Measurements from ENCODE around the gene MYH8.

MYH8 gene

DNA sequence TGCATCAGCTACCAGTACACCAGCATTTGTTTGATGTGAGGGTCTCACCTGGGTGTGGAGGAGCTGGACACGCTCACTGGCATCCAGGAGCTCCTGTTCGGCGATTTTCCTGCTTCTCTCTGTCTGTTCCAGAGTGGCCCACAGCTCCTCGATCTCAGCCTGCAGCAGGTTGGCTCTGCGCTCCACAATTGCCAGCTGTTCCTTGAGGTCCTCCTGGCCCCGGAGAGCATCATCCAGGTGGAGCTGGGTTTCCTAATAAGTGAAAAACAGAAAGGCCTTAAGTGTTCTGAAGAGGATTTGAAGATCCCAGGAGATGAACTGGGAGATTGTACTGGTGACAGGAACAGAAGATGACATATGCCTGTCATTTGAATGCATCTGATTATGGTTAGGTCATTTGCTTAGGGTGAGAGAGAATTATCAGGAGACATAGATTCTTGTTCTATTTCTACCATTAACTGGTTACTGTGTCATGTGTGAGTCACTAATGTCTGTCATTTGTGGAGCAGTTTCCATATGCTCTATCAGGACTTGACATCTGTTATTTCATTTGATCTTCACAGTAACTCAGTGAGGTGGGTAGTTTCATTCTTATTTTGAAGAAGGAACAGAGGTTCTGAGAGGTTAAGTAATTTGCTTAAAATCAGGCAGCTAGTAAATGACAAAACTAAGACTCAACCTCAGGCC is 27.4 kb downstream of the MYH8 start:
- H3K4me3 ChIP-seq (ENCODE audit: low read depth, low read length): no peak overlapping the region
- no peak for DNase-seq (ENCODE audit: low read depth)
- no peak for TF ChIP-seq CTCF (IDR thresholded peaks at IDR 0.05; ENCODE audit: control insufficient read depth, extremely low read depth, insufficient read depth)

GRCh38 chr17:10392880-10393279 is 28.9 kb downstream of the MYH8 start:
- no peak for TF ChIP-seq CTCF (IDR thresholded peaks at IDR 0.05; ENCODE audit: control insufficient read depth, extremely low read depth, insufficient read depth)
- H3K4me3 ChIP-seq (ENCODE audit: low read depth, low read length): no peak overlapping the region
- no peak for DNase-seq (ENCODE audit: low read depth)

- no peak for TF ChIP-seq CTCF (IDR thresholded peaks at IDR 0.05; ENCODE audit: control insufficient read depth, extremely low read depth, insufficient read depth)
- no peak overlapping the region for H3K4me3 ChIP-seq (ENCODE audit: low read depth, low read length)
- DNase-seq (ENCODE audit: low read depth): no peak
Observed at GRCh38 chr17:10385871-10386270, 35.9 kb downstream of the MYH8 start.

- DNase-seq (ENCODE audit: low read depth): no peak
- H3K4me3 ChIP-seq (ENCODE audit: low read depth, low read length): no peak overlapping the region
- TF ChIP-seq CTCF (IDR thresholded peaks at IDR 0.05; ENCODE audit: control insufficient read depth, extremely low read depth, insufficient read depth): no peak
Observed at GRCh38 chr17:10384175-10384574, 37.6 kb downstream of the MYH8 start.

DNA sequence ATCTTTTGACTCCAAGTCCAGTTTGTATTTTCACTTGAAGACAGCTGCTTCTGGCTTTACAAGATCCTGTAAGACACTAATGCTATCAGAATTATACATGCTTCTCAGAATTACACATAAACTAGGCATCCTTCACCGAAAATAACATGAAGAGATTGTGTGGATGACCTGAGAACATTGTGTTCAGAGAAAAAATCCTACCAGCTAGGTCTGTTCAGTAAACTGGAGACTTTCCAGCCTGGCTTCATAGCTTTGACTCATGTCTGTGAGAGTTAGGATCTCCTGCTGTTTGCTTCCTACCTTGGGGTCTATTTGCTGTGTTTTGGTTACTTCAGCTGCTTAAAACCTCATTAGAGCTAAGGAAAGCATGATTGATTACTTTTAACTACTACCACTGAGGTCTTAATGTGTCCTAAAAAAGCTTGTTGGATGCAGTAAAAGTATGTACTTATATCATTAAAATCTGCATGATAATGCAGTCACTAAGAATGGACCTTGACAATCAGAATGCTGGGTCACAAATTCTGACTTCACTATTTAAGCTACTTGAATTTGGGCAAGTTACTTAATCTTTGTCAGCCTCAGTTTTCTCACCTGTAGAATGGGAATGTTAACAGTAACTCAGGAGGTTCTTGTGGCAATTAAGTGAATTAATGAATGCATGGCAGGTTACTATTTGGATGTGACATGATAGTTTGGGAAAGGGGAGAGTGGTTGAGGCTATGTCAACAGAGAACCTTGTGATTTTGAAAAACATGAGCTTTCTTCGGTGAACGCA is 40.9 kb downstream of the MYH8 start:
- DNase-seq (ENCODE audit: low read depth): no peak
- H3K4me3 ChIP-seq (ENCODE audit: low read depth, low read length): no peak overlapping the region
- TF ChIP-seq CTCF (IDR thresholded peaks at IDR 0.05; ENCODE audit: control insufficient read depth, extremely low read depth, insufficient read depth): no peak

DNA sequence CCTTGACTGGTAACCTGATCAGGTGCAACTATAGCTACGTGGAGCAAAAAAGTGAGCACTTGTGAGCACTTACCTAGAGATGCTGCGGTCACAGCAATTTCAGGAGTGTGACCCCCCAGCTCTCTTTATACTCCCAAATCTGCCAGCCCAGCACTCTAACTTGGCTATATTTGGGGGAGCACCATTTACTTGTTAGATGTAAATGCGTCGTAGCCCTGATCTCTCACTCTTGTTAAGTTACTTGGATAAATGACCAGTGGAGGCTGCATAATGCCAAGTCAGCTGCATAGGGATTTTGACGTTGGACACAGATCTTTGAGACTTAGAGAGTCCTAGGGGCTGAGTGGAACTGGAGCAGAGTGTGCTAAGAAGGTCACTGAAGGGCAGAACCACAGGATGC is 48.8 kb downstream of the MYH8 start, which contains the start of gene MYH13:
Gene MYH13, minus strand, starts transcription at position 101 of the 400 bp plus-strand sequence. CDS start 8,476 bp downstream, outside the sequence.
- TF ChIP-seq CTCF (IDR thresholded peaks at IDR 0.05; ENCODE audit: control insufficient read depth, extremely low read depth, insufficient read depth): no peak
- DNase-seq (ENCODE audit: low read depth): no peak
- H3K4me3 ChIP-seq (ENCODE audit: low read depth, low read length): no peak within 1 kb of the TSS
